DOHH2 (cell line): ENCODE data around the gene C1orf226.
"Not testable (repeated sequence)": the region's sequence is repeated elsewhere in the genome, so short reads cannot be mapped to it uniquely, and the experiment has no call there.

Experiments
- H3F3A ChIP-seq: fragments of 200-600 bp; sonication (generic), shearing (Covaris generic); 2 replicates; pipeline ENCODE4 v1.6.0; 2016; ENCODE audit warnings: antibody characterized with exemption, mild to moderate bottlenecking; ENCODE audit not compliant: control insufficient read depth, insufficient read depth
- H3K27ac ChIP-seq: fragments of 200-600 bp; sonication (generic); 2 replicates; pipeline ENCODE4 v1.5.1; 2014; ENCODE audit warnings: low read depth, mild to moderate bottlenecking, low read length, moderate library complexity
- H3K27me3 ChIP-seq: fragments of 200-600 bp; sonication (generic); 2 replicates; pipeline ENCODE4 v1.6.1; 2014; ENCODE audit warnings: mild to moderate bottlenecking, low read length, mixed read lengths; ENCODE audit not compliant: control insufficient read depth
- H3K36me3 ChIP-seq: fragments of 200-600 bp; sonication (generic); 2 replicates; pipeline ENCODE4 v1.6.1; 2014; ENCODE audit warnings: mild to moderate bottlenecking, low read length, moderate library complexity, mixed read lengths; ENCODE audit not compliant: control insufficient read depth
- H3K4me1 ChIP-seq: fragments of 200-600 bp; sonication (generic); 2 replicates; pipeline ENCODE4 v1.6.1; 2014; ENCODE audit warnings: mild to moderate bottlenecking, low read length, mixed read lengths; ENCODE audit not compliant: control insufficient read depth
- H3K4me2 ChIP-seq: fragments of 200-600 bp; sonication (generic); 2 replicates; pipeline ENCODE4 v1.6.0; 2014; ENCODE audit warnings: mild to moderate bottlenecking, low read length, moderate library complexity
- H3K4me3 ChIP-seq: fragments of 200-600 bp; sonication (generic); 2 replicates; pipeline ENCODE4 v1.5.1; 2014; ENCODE audit warnings: mild to moderate bottlenecking, low read length, mixed read lengths
- H3K79me2 ChIP-seq: fragments of 200-600 bp; sonication (generic); 2 replicates; pipeline ENCODE4 v1.6.1; 2014; ENCODE audit warnings: mild to moderate bottlenecking, low read length, mixed read lengths; ENCODE audit not compliant: control insufficient read depth
- H3K9me2 ChIP-seq: fragments of 200-600 bp; sonication (generic); replicated peaks from 2 replicates; pipeline ENCODE4 v1.6.1; 2014; ENCODE audit warnings: mild to moderate bottlenecking, low read length, mixed read lengths; ENCODE audit not compliant: control insufficient read depth
- H3K9me3 ChIP-seq: fragments of 200-600 bp; sonication (generic); 2 replicates; pipeline ENCODE4 v1.6.1; 2014; ENCODE audit warnings: antibody characterized with exemption, low read length, mixed read lengths; ENCODE audit not compliant: control insufficient read depth, insufficient read depth
- H4K20me1 ChIP-seq: fragments of 200-600 bp; sonication (generic); 2 replicates; pipeline ENCODE4 v1.6.0; 2014; ENCODE audit warnings: low read depth, mild to moderate bottlenecking, antibody characterized with exemption, low read length, moderate library complexity; ENCODE audit not compliant: control insufficient read depth, insufficient read depth
- EZH2phosphoT487 ChIP-seq: fragments of 200-600 bp; sonication (generic); IDR thresholded peaks from 2 replicates; pipeline ENCODE4 v1.6.1; 2017; ENCODE audit warnings: borderline replicate concordance, mild to moderate bottlenecking, antibody characterized with exemption, low read length, moderate library complexity, mixed read lengths
- TF ChIP-seq, protein P1 (sequence below): fragments of 200-600 bp; sonication (generic); IDR thresholded peaks from one replicate; pipeline ENCODE4 v1.5.1; 2014; ENCODE audit warnings: antibody characterized with exemption, mild to moderate bottlenecking, low read depth, low read length; ENCODE audit not compliant: poor library complexity, severe bottlenecking

C1orf226 gene

DNA sequence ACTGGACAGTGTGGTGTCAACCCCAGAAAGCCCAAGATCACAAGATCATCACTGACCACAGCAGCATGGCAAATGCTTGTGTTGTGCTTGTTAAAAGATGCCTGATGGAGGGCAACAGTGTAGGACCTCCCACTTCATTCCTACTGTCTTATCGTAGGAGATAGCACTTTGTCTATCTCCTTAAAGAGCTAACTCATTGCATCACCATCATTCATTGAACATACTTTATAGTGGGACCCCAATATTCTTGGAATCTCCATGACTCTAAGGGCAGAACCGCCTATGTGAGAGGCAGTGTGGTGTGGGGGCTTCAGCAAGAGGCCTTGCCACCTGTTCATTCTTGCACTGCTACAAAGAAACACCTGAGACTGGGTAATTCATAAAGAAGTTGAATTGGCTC lies 35.4 kb downstream of the C1orf226 start:
- H3K4me2 ChIP-seq: no peak overlapping the region

GRCh38 chr1:162417650-162418049 lies 36.1 kb downstream of the C1orf226 start:
- H4K20me1 ChIP-seq: no peaks in the 10 kb centered on the region
- no peaks in the 10 kb centered on the region for H3K36me3 ChIP-seq
- no peak overlapping the region for H3K27ac ChIP-seq
- no peaks in the 10 kb centered on the region for H3K4me1 ChIP-seq
- no peaks in the 10 kb centered on the region for H3K9me2 ChIP-seq
- TF ChIP-seq, protein P1, sequence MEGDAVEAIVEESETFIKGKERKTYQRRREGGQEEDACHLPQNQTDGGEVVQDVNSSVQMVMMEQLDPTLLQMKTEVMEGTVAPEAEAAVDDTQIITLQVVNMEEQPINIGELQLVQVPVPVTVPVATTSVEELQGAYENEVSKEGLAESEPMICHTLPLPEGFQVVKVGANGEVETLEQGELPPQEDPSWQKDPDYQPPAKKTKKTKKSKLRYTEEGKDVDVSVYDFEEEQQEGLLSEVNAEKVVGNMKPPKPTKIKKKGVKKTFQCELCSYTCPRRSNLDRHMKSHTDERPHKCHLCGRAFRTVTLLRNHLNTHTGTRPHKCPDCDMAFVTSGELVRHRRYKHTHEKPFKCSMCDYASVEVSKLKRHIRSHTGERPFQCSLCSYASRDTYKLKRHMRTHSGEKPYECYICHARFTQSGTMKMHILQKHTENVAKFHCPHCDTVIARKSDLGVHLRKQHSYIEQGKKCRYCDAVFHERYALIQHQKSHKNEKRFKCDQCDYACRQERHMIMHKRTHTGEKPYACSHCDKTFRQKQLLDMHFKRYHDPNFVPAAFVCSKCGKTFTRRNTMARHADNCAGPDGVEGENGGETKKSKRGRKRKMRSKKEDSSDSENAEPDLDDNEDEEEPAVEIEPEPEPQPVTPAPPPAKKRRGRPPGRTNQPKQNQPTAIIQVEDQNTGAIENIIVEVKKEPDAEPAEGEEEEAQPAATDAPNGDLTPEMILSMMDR: no peak
- no peaks in the 10 kb centered on the region for H3F3A ChIP-seq
- no peaks in the 10 kb centered on the region for H3K79me2 ChIP-seq
- no peak overlapping the region for H3K4me3 ChIP-seq
- H3K9me3 ChIP-seq: no peaks in the 10 kb centered on the region
- H3K27me3 ChIP-seq: no peaks in the 10 kb centered on the region
- no peak overlapping the region for H3K4me2 ChIP-seq

More for the DNA sequence above, 35.4 kb downstream of the C1orf226 start:
- Histone ChIP-seq H3K27ac (no peak overlapping the region), H3K79me2 (no peaks in the 10 kb centered on the region), H3K4me3 (no peak overlapping the region), H3K36me3 (no peaks in the 10 kb centered on the region), H3F3A (no peaks in the 10 kb centered on the region), H3K9me2 (no peaks in the 10 kb centered on the region), H3K9me3 (no peaks in the 10 kb centered on the region), H3K27me3 (no peaks in the 10 kb centered on the region), H4K20me1 (no peaks in the 10 kb centered on the region), H3K4me1 (no peaks in the 10 kb centered on the region)
- TF ChIP-seq EZH2phosphoT487: no peak
- TF ChIP-seq, protein P1: no peak

- not testable (repeated sequence) for H3K36me3 ChIP-seq, H3F3A ChIP-seq, H3K4me3 ChIP-seq, H3K27ac ChIP-seq, H3K4me1 ChIP-seq, H3K79me2 ChIP-seq, H4K20me1 ChIP-seq, H3K27me3 ChIP-seq, H3K4me2 ChIP-seq, H3K9me2 ChIP-seq, H3K9me3 ChIP-seq
Observed at GRCh38 chr1:162418584-162418983, 37.1 kb downstream of the C1orf226 start.

GRCh38 chr1:162419450-162419931 lies 38.0 kb downstream of the C1orf226 start:
- not testable (repeated sequence) for H3F3A ChIP-seq, H3K36me3 ChIP-seq, H3K4me2 ChIP-seq, H3K9me2 ChIP-seq, H3K4me1 ChIP-seq, H4K20me1 ChIP-seq, H3K4me3 ChIP-seq, H3K27ac ChIP-seq, H3K27me3 ChIP-seq, H3K9me3 ChIP-seq, H3K79me2 ChIP-seq
